Omental fat pad (tissue), 4 donors: ENCODE measurements around the gene TEX22. TPM values are rescaled to one million over a fixed set of nuclear protein-coding genes. Genes with fewer than 3 reads are reported as not detected.

Experiments
- ATAC-seq: fragments of 150-250 bp; one replicate; pipeline ENCODE4 v1.9.1; 2016; ENCODE audit warnings: mild to moderate bottlenecking, moderate library complexity; ENCODE audit not compliant: low FRiP score
- DNase-seq: peaks from one replicate; pipeline ENCODE4 v3.0.0-alpha.2; 2019; ENCODE audit warnings: low spot score
- CTCF ChIP-seq, 3 donors: fragments of 450-650 bp; IDR thresholded peaks; one replicate each; pipeline ENCODE4 v1.5.1; 2016 to 2017; ENCODE audit warnings: antibody characterized with exemption in 3 of 3, mild to moderate bottlenecking in 3 of 3, moderate library complexity in 2 of 3
- total RNA-seq, 4 donors: library from RNA; depleted of rRNA; stranded (reverse); fragments of >200 nt; gene quantifications; one replicate each; pipeline ENCODE4 v1.1.0, GENCODE V29; 2016

Gene TEX22
- total RNA-seq, 4 donors from 2014 or later: 0.24 to 0.47 TPM; not detected in 2

GRCh38 chr14:105384605-105385321, 13.6 kb upstream of the TEX22 start:
- ATAC-seq (no peak), DNase-seq (no peak)
- TF ChIP-seq CTCF (IDR thresholded peaks at IDR 0.05): no peak

GRCh38 chr14:105385322-105385637, 13.1 kb upstream of the TEX22 start:
- ATAC-seq: no peak
- no peak for DNase-seq
- TF ChIP-seq CTCF (IDR thresholded peaks at IDR 0.05): no peak

- no peak for DNase-seq
- ATAC-seq: no peak
- TF ChIP-seq CTCF (IDR thresholded peaks at IDR 0.05): no peak
Observed at GRCh38 chr14:105385698-105386365, 12.5 kb upstream of the TEX22 start.

GRCh38 chr14:105386581-105387529, 11.5 kb upstream of the TEX22 start:
- DNase-seq: no peak
- ATAC-seq: no peak
- no peak for TF ChIP-seq CTCF (IDR thresholded peaks at IDR 0.05)

GRCh38 chr14:105387530-105387922, 10.8 kb upstream of the TEX22 start:
- DNase-seq: no peak
- no peak for TF ChIP-seq CTCF (IDR thresholded peaks at IDR 0.05)
- ATAC-seq: no peak

- DNase-seq: no peak
- TF ChIP-seq CTCF (IDR thresholded peaks at IDR 0.05): no peak
- ATAC-seq: no peak
Observed at GRCh38 chr14:105388110-105388951, 10.0 kb upstream of the TEX22 start.
